Vagina (tissue), 2 donors: Measurements from ENCODE around the gene TMEM134. TPM values are rescaled to one million over a fixed set of nuclear protein-coding genes. Genes with fewer than 3 reads are reported as not detected.

Experiments used
- DNase-seq, 2 donors: peaks; one replicate each; pipeline ENCODE4 v3.0.0-alpha.2; 2017; ENCODE audit errors: extremely low spot score in 2 of 2
- H3K27ac ChIP-seq: fragments of 200-600 bp; sonication (generic); one replicate; pipeline ENCODE4 v1.5.1; 2019
- H3K27me3 ChIP-seq: fragments of 200-600 bp; sonication (generic); one replicate; pipeline ENCODE4 v1.5.1; 2019
- H3K36me3 ChIP-seq, 2 donors: fragments of 200-600 bp; sonication (generic); one replicate each; pipeline ENCODE4 v1.5.1; 2017 to 2019
- H3K4me1 ChIP-seq: fragments of 200-600 bp; sonication (generic); one replicate; pipeline ENCODE4 v1.5.1; 2019
- H3K4me3 ChIP-seq, 2 donors: fragments of 200-600 bp; sonication (generic); 1 replicate in 1 of 2; 2 replicates in 1 of 2; pipeline ENCODE4 v1.5.1; 2016 to 2019
- H3K9me3 ChIP-seq: fragments of 200-600 bp; sonication (generic); one replicate; pipeline ENCODE4 v1.5.1; 2019
- POLR2A ChIP-seq, 2 donors: fragments of 450-650 bp; IDR thresholded peaks; one replicate each; pipeline ENCODE4 v1.6.1; 2017; ENCODE audit warnings: antibody characterized with exemption in 2 of 2, mild to moderate bottlenecking in 2 of 2, moderate library complexity in 2 of 2
- POLR2AphosphoS5 ChIP-seq, 2 donors: sonication (generic); formaldehyde crosslinking; IDR thresholded peaks; one replicate each; pipeline ENCODE4 v1.9.0; 2017; ENCODE audit warnings: antibody characterized with exemption in 2 of 2, mild to moderate bottlenecking in 2 of 2, low read depth in 1 of 2; ENCODE audit not compliant: insufficient read depth in 1 of 2
- intact Hi-C: fragments of 100-400 bp; cut with DNase I; formaldehyde crosslinking; loops from one replicate; pipeline ENCODE4 v1.15.1; 2023
- total RNA-seq: library from RNA; depleted of rRNA; stranded (reverse); fragments of >200 nt; gene quantifications from one replicate; pipeline ENCODE4 v1.2.3, GENCODE V29; 2016
- TF ChIP-seq, protein P1 (sequence below), 3 experiments: fragments of 450-650 bp in 2 of 3; fragments of 200-600 bp in 1 of 3; sonication (generic) in 1 of 3; IDR thresholded peaks; one replicate each; pipeline ENCODE4 v1.5.1; 2017 to 2019; ENCODE audit warnings: antibody characterized with exemption in 3 of 3, mild to moderate bottlenecking in 2 of 3, moderate library complexity in 2 of 3

The TMEM134 gene
- total RNA-seq, 1 donor from 2014 or later: 88.6 TPM

DNA sequence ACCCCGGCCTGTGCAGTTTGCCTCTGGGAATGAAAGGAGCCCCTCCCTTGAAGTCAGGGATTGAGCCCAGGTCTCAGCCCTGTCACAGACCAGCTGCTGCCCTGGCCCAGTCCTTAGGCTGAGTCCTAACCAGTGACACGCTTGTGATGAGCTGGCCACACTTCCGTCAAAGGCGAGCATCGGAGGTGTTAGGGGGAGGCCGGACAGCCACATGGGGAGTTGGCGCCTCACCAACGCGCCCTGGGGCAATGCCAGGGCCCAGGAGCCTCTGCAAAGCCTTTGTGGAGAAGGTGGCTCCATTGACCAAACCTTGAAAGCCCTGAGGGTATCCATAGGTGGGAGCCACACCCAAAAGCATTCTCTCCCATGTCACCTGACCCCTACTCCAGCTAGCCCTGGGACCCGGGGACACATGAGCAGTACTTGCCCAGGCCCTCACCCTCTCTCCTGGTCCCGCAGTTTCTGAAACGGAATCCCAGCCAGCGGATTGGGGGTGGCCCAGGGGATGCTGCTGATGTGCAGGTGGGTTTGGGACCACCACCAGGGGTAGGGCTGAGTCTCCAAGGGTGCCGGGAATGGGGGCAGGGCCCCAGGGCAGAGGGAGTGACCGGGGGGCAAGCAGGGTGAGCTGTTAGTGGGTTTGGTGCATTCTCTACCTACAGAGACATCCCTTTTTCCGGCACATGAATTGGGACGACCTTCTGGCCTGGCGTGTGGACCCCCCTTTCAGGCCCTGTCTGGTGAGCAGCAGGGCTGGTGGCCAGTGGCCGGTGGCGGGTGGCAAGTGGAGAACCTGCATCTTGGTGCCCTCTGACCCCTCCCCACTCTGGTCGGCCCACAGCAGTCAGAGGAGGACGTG lies 35.3 kb downstream of the TMEM134 start:
- no peaks in the 10 kb centered on the region for H3K27me3 ChIP-seq
- no peak overlapping the region for H3K4me3 ChIP-seq
- H3K36me3 ChIP-seq: peaks cover 0 to 43% of the 10 kb centered on the region in 2 donors
- intact Hi-C loops: no loop called here
- TF ChIP-seq POLR2A (IDR thresholded peaks at IDR 0.05) (no peak), POLR2AphosphoS5 (IDR thresholded peaks at IDR 0.05; ENCODE audit: insufficient read depth in 1 of 2, low read depth in 1 of 2) (no peak)
- TF ChIP-seq, protein P1, sequence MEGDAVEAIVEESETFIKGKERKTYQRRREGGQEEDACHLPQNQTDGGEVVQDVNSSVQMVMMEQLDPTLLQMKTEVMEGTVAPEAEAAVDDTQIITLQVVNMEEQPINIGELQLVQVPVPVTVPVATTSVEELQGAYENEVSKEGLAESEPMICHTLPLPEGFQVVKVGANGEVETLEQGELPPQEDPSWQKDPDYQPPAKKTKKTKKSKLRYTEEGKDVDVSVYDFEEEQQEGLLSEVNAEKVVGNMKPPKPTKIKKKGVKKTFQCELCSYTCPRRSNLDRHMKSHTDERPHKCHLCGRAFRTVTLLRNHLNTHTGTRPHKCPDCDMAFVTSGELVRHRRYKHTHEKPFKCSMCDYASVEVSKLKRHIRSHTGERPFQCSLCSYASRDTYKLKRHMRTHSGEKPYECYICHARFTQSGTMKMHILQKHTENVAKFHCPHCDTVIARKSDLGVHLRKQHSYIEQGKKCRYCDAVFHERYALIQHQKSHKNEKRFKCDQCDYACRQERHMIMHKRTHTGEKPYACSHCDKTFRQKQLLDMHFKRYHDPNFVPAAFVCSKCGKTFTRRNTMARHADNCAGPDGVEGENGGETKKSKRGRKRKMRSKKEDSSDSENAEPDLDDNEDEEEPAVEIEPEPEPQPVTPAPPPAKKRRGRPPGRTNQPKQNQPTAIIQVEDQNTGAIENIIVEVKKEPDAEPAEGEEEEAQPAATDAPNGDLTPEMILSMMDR (IDR thresholded peaks at IDR 0.05): no peak
- H3K4me1 ChIP-seq: peaks cover 41% of the 10 kb centered on the region
- H3K9me3 ChIP-seq: no peaks in the 10 kb centered on the region
- no peak overlapping the region for H3K27ac ChIP-seq
- no peak for DNase-seq

DNA sequence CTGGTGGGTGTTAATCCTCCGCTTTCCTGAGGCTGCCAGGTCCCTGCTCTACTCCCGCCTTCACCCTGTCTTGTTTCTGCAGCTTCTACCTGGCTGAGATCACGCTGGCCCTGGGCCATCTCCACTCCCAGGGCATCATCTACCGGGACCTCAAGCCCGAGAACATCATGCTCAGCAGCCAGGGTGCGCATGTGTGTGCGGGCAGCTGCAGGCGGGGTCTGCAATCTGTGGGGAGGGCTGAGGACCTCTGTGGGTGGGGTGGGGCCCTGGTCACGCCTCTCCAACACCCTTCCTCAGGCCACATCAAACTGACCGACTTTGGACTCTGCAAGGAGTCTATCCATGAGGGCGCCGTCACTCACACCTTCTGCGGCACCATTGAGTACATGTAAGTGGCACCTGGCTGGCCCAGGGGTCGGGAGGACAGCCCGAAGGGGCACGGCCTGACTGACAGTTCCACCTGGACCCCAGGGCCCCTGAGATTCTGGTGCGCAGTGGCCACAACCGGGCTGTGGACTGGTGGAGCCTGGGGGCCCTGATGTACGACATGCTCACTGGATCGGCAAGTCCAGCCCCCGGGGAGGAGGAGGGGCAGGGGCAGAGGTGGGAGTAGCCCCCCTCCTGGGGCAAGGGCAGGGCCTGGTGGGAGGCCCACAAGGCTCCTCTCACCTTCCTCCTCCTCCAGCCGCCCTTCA lies 36.2 kb downstream of the TMEM134 start:
- Histone ChIP-seq H3K36me3 (peaks cover 0 to 43% of the 10 kb centered on the region in 2 donors), H3K4me1 (peaks cover 44% of the 10 kb centered on the region)
- intact Hi-C loops: no loop called here

DNA sequence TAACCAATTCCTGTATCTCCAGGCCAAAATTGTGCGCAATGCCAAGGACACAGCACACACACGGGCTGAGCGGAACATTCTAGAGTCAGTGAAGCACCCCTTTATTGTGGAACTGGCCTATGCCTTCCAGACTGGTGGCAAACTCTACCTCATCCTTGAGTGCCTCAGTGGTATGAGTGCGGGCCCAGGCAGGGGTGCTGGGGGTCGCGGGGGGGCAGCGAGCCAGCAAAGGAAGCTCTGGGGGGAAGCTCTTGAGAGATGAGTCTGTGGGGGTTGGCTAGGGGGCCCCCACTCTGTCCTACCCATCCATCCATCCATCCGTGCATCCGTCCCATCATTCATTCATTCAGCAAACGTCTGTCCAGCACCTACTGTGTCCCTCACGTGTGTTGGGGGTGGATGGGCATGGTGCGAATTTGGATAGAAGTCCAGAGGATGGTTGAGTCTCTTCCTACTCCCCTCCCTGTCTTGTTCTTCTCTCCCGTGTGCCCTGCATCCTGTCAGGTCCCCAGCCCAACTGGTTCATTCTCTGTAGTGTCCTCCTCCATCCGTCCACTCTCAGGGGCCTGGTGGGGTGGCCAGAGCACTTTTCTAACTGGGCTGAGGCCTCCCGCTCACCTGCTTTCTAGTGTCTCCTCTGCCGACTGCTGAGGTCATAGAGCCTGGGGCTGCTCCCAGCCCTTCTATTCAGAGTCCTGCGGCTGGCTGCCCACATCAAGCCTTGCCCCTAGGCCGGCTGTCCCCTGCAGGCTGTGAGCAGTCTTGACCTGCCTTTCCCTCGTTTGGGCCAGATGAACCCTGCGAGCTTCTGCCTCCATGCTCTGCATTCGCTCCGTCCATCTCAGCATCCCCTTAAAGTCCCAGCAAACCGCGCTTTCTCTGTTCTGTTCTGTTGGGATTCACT lies 37.5 kb downstream of the TMEM134 start:
- Histone ChIP-seq H3K36me3 (peaks cover 0 to 43% of the 10 kb centered on the region in 2 donors), H3K4me3 (no peak overlapping the region), H3K27me3 (no peaks in the 10 kb centered on the region), H3K27ac (no peak overlapping the region), H3K9me3 (no peaks in the 10 kb centered on the region), H3K4me1 (peaks cover 48% of the 10 kb centered on the region)
- TF ChIP-seq POLR2A (IDR thresholded peaks at IDR 0.05) (no peak), POLR2AphosphoS5 (IDR thresholded peaks at IDR 0.05; ENCODE audit: insufficient read depth in 1 of 2, low read depth in 1 of 2) (no peak)
- TF ChIP-seq, protein P1 (IDR thresholded peaks at IDR 0.05): no peak
- intact Hi-C loops: no loop called here
- no peak for DNase-seq

More for the DNA sequence above, 36.2 kb downstream of the TMEM134 start:
- TF ChIP-seq POLR2AphosphoS5 (IDR thresholded peaks at IDR 0.05; ENCODE audit: insufficient read depth in 1 of 2, low read depth in 1 of 2) (no peak), POLR2A (IDR thresholded peaks at IDR 0.05) (no peak)
- TF ChIP-seq, protein P1 (IDR thresholded peaks at IDR 0.05): no peak
- no peaks in the 10 kb centered on the region for H3K9me3 ChIP-seq
- no peak for DNase-seq
- H3K27me3 ChIP-seq: no peaks in the 10 kb centered on the region
- H3K4me3 ChIP-seq: no peak overlapping the region
- no peak overlapping the region for H3K27ac ChIP-seq

DNA sequence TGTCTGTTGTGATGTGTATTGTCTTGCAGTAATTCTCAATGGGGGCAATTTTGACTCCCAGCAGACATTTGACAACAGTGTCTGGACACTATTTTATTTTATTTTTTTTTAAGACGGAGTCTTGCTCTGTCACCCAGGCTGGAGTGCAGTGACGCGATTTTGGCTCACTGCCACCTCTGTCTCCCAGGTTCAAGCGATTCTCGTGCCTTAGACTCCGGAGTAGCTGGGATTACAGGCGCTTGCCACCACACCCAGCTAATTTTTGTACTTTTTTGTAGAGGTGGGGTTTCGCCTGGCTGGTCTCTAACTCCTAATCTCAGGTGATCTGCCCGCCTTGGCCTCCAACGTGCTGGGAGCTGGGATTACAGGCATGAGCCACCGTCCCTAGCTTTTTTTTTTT lies 39.3 kb downstream of the TMEM134 start:
- Histone ChIP-seq H3K36me3 (peaks cover 0 to 28% of the 10 kb centered on the region in 2 donors), H3K4me3 (no peak overlapping the region), H3K4me1 (peaks cover 30% of the 10 kb centered on the region), H3K27me3 (no peaks in the 10 kb centered on the region), H3K27ac (peak overlapping the region; percentile 92), H3K9me3 (no peaks in the 10 kb centered on the region)
- DNase-seq: no peak
- intact Hi-C loops: no loop called here
- TF ChIP-seq POLR2AphosphoS5 (IDR thresholded peaks at IDR 0.05; ENCODE audit: insufficient read depth in 1 of 2, low read depth in 1 of 2) (no peak), POLR2A (IDR thresholded peaks at IDR 0.05) (no peak)
- TF ChIP-seq, protein P1 (IDR thresholded peaks at IDR 0.05): no peak
